PC-9 (cell line): ENCODE data around the gene SGMS1.

Source experiments
- EZH2 ChIP-seq: fragments of 200-600 bp; sonication (generic); IDR thresholded peaks from 2 replicates; pipeline ENCODE4 v1.8.0; 2017; ENCODE audit warnings: antibody characterized with exemption, low read depth
- TF ChIP-seq, protein P1 (sequence below): fragments of 200-600 bp; sonication (generic); conservative IDR thresholded peaks from 2 replicates; pipeline ENCODE4 v1.6.1; 2017; ENCODE audit warnings: mixed run types, antibody characterized with exemption, mild to moderate bottlenecking, moderate library complexity

- TF ChIP-seq, protein P1, sequence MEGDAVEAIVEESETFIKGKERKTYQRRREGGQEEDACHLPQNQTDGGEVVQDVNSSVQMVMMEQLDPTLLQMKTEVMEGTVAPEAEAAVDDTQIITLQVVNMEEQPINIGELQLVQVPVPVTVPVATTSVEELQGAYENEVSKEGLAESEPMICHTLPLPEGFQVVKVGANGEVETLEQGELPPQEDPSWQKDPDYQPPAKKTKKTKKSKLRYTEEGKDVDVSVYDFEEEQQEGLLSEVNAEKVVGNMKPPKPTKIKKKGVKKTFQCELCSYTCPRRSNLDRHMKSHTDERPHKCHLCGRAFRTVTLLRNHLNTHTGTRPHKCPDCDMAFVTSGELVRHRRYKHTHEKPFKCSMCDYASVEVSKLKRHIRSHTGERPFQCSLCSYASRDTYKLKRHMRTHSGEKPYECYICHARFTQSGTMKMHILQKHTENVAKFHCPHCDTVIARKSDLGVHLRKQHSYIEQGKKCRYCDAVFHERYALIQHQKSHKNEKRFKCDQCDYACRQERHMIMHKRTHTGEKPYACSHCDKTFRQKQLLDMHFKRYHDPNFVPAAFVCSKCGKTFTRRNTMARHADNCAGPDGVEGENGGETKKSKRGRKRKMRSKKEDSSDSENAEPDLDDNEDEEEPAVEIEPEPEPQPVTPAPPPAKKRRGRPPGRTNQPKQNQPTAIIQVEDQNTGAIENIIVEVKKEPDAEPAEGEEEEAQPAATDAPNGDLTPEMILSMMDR: peak; percentile 44; the same call in 1 of the 2 replicates
- no peak for TF ChIP-seq EZH2
Observed at GRCh38 chr10:50291261-50291850, 332.4 kb downstream of the SGMS1 start.
